GM21360 (cell line): Measurements from ENCODE around the gene DNMT3L.
"Not testable (repeated sequence)": the region's sequence is repeated elsewhere in the genome, so short reads cannot be mapped to it uniquely, and the experiment has no call there.

Source experiments
- ATAC-seq: cut with Tn5 transposase; IDR thresholded peaks from one replicate; pipeline ENCODE4 v1.9.1; 2021; ENCODE audit warnings: mild to moderate bottlenecking, moderate library complexity; ENCODE audit not compliant: unreplicated experiment

The DNMT3L gene

DNA sequence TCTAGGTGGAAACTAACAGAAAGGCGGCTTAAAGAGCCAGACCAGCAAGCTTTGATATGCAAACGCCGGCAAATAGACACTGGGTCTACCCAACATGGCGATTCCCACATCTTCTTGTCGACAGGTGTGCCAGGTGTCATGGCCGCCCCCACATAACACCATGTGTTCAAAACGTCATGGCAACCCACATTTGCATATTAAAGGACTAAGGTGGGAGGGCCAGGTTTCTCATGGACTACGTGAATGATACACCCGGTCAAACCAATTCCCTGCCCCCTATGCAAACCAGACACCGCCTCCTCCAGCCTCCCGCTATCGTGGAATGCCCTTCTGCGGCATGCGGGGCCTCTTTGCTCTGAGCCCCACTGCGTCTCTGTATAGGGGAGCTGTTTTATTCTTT lies 62.2 kb downstream of the DNMT3L start:
- ATAC-seq = no peak

DNA sequence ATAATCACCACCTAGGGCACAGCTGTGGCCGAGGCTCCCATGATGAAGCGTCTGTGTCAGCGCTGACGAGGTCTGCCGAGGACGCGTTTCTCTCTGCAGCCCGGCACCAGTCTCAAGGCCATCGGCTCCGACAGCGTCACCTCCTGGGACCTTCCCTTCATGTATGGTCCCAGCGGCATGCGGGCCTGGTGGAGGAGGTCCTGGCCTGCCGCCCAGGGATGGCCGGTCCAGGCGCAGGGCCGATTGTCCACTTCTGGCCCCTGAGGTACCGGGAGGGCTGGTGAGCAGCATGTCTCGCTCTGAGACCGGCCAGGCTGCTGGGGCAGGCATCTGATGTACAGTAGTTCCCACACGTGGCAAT lies 64.6 kb downstream of the DNMT3L start:
- not testable (repeated sequence) for ATAC-seq
